ENCODE results near the gene PARD6G.
"Not testable (repeated sequence)": the region's sequence is repeated elsewhere in the genome, so short reads cannot be mapped to it uniquely, and the experiment has no call there.

PARD6G gene

DNA sequence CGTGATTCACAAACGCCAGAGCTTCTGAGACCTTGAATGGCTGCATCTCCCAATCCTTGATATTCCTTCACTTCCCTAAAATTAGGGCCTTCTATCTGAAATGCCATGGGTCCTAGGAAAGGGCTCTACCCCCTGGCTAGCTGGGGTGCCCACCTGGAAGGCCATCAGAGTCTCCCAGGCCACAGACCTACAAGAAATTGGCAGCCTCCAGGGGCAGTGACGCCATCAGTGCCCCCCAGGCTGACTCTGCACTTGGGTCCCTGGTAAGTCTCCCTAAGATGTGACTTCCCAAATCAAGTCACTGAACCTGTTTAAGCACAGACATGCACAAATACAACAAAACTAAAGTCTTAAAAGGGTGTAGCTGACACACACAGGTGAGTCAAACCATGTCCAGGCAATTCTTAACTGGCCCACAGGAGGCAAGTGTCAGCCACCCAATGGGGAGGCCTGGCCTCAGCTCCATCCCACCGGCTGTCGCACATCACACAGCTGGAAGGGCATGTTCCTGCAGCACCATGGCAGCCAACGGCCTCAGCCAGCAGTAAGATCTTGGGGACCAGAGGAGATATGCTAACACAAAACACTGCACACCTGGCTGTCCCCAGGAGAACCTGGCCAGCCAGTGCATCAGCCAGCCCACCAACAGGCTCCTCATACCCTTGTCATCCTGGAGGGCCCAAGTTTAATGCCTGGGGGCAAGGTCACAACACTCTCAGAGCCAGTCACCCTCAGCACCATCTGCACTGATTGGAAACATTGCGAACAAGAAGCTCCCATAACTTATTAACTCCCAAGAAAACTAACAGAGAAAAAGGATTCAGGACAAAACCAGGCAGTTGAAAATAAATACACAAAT, 5.2 kb downstream of the PARD6G start:
- POLR2A ChIA-PET, result no interaction called here
- TF ChIP-seq BHLHE40 (IDR thresholded peaks at IDR 0.05; ENCODE audit: borderline replicate concordance) (no peak), NFRKB (IDR thresholded peaks at IDR 0.05) (no peak), SP1 (IDR thresholded peaks at IDR 0.05) (no peak), L3MBTL2 (conservative IDR thresholded peaks at IDR 0.05) (no peak), PKNOX1 (IDR thresholded peaks at IDR 0.05) (no peak), ELF4 (IDR thresholded peaks at IDR 0.05) (no peak), LEF1 (IDR thresholded peaks at IDR 0.05; ENCODE audit: borderline replicate concordance) (no peak), ZNF384 (IDR thresholded peaks at IDR 0.05) (no peak), TARDBP (IDR thresholded peaks at IDR 0.05) (no peak), SUZ12 (IDR thresholded peaks at IDR 0.05) (no peak), FOXA1 (IDR thresholded peaks at IDR 0.05) (no peak)
- CTCF ChIA-PET, result no interaction called here
- no peak for DNase-seq (ENCODE audit: extremely low spot score)

DNA sequence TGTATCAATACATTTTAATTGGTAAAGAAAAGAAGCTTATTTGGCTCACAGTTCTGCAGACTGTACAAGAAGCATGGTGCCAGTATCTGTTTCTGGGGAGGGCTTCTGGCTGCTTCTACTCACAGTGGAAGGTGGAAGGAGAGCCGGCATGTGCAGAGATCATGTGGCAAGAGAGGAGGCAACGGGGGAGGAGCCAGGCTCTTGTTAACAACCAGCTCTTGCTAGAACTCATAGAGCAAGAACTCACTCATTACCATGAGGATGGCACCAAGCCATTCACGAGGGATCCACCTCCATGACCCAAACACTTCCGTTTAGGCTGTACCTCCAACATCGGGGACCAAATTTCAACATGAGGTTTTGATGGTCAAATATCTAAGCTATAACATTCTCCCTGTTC, 7.5 kb downstream of the PARD6G start:
- CTCF ChIA-PET, result interaction anchor here (0.6 kb wide), 1 partner anchor 82 kb away, joined by 3 read pairs; no protein-coding TSS in a partner anchor
- TF ChIP-seq ZNF384 (IDR thresholded peaks at IDR 0.05) (no peak), BHLHE40 (IDR thresholded peaks at IDR 0.05; ENCODE audit: borderline replicate concordance) (no peak), ELF4 (IDR thresholded peaks at IDR 0.05) (no peak), ARNT (IDR thresholded peaks at IDR 0.05) (no peak), TARDBP (IDR thresholded peaks at IDR 0.05) (no peak), NFRKB (IDR thresholded peaks at IDR 0.05) (no peak), SUZ12 (IDR thresholded peaks at IDR 0.05) (no peak), SP1 (IDR thresholded peaks at IDR 0.05) (no peak), FOXK2 (IDR thresholded peaks at IDR 0.05) (no peak), FOXM1 (IDR thresholded peaks at IDR 0.05; ENCODE audit: borderline replicate concordance) (no peak), PKNOX1 (IDR thresholded peaks at IDR 0.05) (no peak), CTBP1 (IDR thresholded peaks at IDR 0.05; ENCODE audit: borderline replicate concordance) (no peak)
- POLR2A ChIA-PET, result interaction anchor here (1.1 kb wide), 1 partner anchor 17 kb away, joined by 3 read pairs; no protein-coding TSS in a partner anchor
- no peak for DNase-seq (ENCODE audit: extremely low spot score)

- TF ChIP-seq SUZ12 (IDR thresholded peaks at IDR 0.05) (no peak), LEF1 (IDR thresholded peaks at IDR 0.05; ENCODE audit: borderline replicate concordance) (no peak), ZNF384 (IDR thresholded peaks at IDR 0.05) (no peak), L3MBTL2 (conservative IDR thresholded peaks at IDR 0.05) (no peak), PKNOX1 (IDR thresholded peaks at IDR 0.05) (no peak)
- CTCF ChIA-PET, result no interaction called here
- POLR2A ChIA-PET, result interaction anchor here (1.0 kb wide), 1 partner anchor 9 kb away, joined by 3 read pairs; the partner anchor contains the start of gene PARD6G
- DNase-seq (ENCODE audit: extremely low spot score), result no peak
Measured at GRCh38 chr18:80238651-80239260, 8.6 kb downstream of the PARD6G start.

DNA sequence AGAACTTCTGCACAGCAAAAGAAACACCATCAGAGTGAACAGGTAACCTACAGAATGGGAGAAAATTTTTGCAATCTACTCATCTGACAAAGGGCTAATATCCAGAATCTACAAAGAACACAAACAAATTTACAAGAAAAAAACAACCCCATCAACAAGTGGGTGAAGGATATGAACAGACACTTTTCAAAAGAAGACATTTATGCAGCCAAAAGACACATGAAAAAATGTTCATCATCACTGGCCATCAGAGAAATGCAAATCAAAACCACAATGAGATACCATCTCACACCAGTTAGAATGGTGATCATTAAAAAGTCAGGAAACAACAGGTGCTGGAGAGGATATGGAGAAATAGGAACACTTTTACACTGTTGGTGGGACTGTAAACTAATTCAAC, 9.8 kb downstream of the PARD6G start:
- POLR2A ChIA-PET; DNase-seq (ENCODE audit: extremely low spot score); CTCF ChIA-PET: not testable (repeated sequence)

GRCh38 chr18:80234398-80234797, 12.9 kb downstream of the PARD6G start:
- ChIA-PET CTCF (no interaction called here), POLR2A (no interaction called here)
- DNase-seq (ENCODE audit: extremely low spot score), result no peak
- TF ChIP-seq BHLHE40 (IDR thresholded peaks at IDR 0.05; ENCODE audit: borderline replicate concordance), result no peak
- no peak for TF ChIP-seq FOXA1 (IDR thresholded peaks at IDR 0.05)
- TF ChIP-seq ELF4 (IDR thresholded peaks at IDR 0.05), result no peak
- TF ChIP-seq TARDBP (IDR thresholded peaks at IDR 0.05), result no peak
- TF ChIP-seq FOXK2 (IDR thresholded peaks at IDR 0.05), result no peak
- TF ChIP-seq L3MBTL2 (conservative IDR thresholded peaks at IDR 0.05), result no peak
- TF ChIP-seq FOXM1 (IDR thresholded peaks at IDR 0.05; ENCODE audit: borderline replicate concordance), result no peak
- TF ChIP-seq HDGF (IDR thresholded peaks at IDR 0.05; ENCODE audit: borderline replicate concordance), result no peak
- no peak for TF ChIP-seq LEF1 (IDR thresholded peaks at IDR 0.05; ENCODE audit: borderline replicate concordance)
- TF ChIP-seq SP1 (IDR thresholded peaks at IDR 0.05), result no peak
- TF ChIP-seq SUZ12 (IDR thresholded peaks at IDR 0.05), result no peak

- no peak for DNase-seq (ENCODE audit: extremely low spot score)
- ChIA-PET POLR2A (no interaction called here), CTCF (no interaction called here)
- TF ChIP-seq FOXA1 (IDR thresholded peaks at IDR 0.05), result no peak
- no peak for TF ChIP-seq LEF1 (IDR thresholded peaks at IDR 0.05; ENCODE audit: borderline replicate concordance)
- TF ChIP-seq SUZ12 (IDR thresholded peaks at IDR 0.05), result no peak
Measured at GRCh38 chr18:80233899-80234298, 13.4 kb downstream of the PARD6G start.

Measured in HEK293T (cell line).